Calu3 (cell line): Measurements from ENCODE around the gene SNORC. TPM values are rescaled to one million over a fixed set of nuclear protein-coding genes. Genes with fewer than 3 reads are reported as not detected.

Source experiments
- BruUV-seq: library from RNA; stranded (reverse); fragments of 400-500 nt; replicated peaks from 2 replicates; lab custom pipeline; 2021; lab: Mats Ljungman, UMichigan
- CTCF ChIA-PET: fragments of 300-600 bp; sonication (Branson Sonifier 250); formaldehyde crosslinking; loops from one replicate; lab custom pipeline; 2022; ENCODE audit warnings: antibody characterized with exemption; lab: Charles Lee
- DNase-seq: peaks from one replicate; pipeline ENCODE4 v3.0.0; 2022
- H3K27ac Mint-ChIP-seq: one replicate; pipeline ENCODE4 v1.8.0; 2022; ENCODE audit warnings: mixed read lengths; ENCODE audit not compliant: unreplicated experiment
- H3K27me3 Mint-ChIP-seq: one replicate; pipeline ENCODE4 v1.8.0; 2022; ENCODE audit warnings: mixed read lengths; ENCODE audit not compliant: unreplicated experiment
- H3K36me3 Mint-ChIP-seq: one replicate; pipeline ENCODE4 v1.8.0; 2022; ENCODE audit warnings: mild to moderate bottlenecking, moderate library complexity, mixed read lengths; ENCODE audit not compliant: insufficient read depth, unreplicated experiment
- H3K4me1 Mint-ChIP-seq: one replicate; pipeline ENCODE4 v1.8.0; 2022; ENCODE audit warnings: mild to moderate bottlenecking, low read depth, mixed read lengths; ENCODE audit not compliant: unreplicated experiment
- H3K4me3 Mint-ChIP-seq: one replicate; pipeline ENCODE4 v1.8.0; 2022; ENCODE audit warnings: mild to moderate bottlenecking, low read depth, moderate library complexity, mixed read lengths; ENCODE audit not compliant: unreplicated experiment
- H3K9me3 Mint-ChIP-seq: one replicate; pipeline ENCODE4 v1.8.0; 2022; ENCODE audit warnings: low read depth, mixed read lengths; ENCODE audit not compliant: unreplicated experiment
- intact Hi-C: fragments of 100-400 bp; cut with micrococcal nuclease; formaldehyde crosslinking; loops from one replicate; pipeline ENCODE4 v1.10.0; 2022; ENCODE audit not compliant: unreplicated experiment
- total RNA-seq: library from RNA; stranded (reverse); gene quantifications from 2 replicates; pipeline ENCODE4 v1.2.3, GENCODE V29; 2022
- TF ChIP-seq, protein P1 (sequence below): fragments of 200-600 bp; IDR thresholded peaks from one replicate; pipeline ENCODE4 v1.8.0; 2022; ENCODE audit warnings: antibody characterized with exemption; ENCODE audit not compliant: unreplicated experiment

SNORC gene
- total RNA-seq, 1 experiment from 2014 or later: 4.3 TPM

DNA sequence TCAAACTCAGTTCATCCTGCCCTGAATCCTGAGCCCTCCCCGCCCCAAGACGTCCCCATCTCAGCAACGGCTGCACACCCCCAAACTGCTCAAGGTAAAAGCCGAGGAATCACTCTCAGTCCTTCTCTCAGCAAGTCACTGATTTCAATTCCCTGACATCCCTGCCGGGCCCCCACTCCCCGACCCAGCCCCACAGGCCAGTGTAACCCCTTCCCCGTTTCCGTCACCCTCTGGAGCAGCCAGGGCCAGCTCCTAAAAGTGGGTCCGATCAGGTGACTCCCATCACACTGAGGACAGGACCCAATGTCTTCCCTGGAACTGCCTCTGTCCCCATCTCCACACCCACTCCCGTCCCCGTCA, 20.5 kb downstream of the SNORC start:
- TF ChIP-seq, protein P1, sequence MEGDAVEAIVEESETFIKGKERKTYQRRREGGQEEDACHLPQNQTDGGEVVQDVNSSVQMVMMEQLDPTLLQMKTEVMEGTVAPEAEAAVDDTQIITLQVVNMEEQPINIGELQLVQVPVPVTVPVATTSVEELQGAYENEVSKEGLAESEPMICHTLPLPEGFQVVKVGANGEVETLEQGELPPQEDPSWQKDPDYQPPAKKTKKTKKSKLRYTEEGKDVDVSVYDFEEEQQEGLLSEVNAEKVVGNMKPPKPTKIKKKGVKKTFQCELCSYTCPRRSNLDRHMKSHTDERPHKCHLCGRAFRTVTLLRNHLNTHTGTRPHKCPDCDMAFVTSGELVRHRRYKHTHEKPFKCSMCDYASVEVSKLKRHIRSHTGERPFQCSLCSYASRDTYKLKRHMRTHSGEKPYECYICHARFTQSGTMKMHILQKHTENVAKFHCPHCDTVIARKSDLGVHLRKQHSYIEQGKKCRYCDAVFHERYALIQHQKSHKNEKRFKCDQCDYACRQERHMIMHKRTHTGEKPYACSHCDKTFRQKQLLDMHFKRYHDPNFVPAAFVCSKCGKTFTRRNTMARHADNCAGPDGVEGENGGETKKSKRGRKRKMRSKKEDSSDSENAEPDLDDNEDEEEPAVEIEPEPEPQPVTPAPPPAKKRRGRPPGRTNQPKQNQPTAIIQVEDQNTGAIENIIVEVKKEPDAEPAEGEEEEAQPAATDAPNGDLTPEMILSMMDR: no peak
- no peaks in the 10 kb centered on the region for H3K27me3 Mint-ChIP-seq
- no peak overlapping the region for H3K4me3 Mint-ChIP-seq
- CTCF ChIA-PET: interaction anchor here (0.9 kb wide), 1 partner anchor 361 kb away, joined by 3 read pairs; the partner anchor contains the start of gene ATG16L1
- DNase-seq: no peak
- intact Hi-C loops: no loop called here
- no peaks in the 10 kb centered on the region for H3K9me3 Mint-ChIP-seq
- H3K27ac Mint-ChIP-seq: peak overlapping the region; percentile 16
- no TSS peak for BruUV-seq
- peaks cover 19% of the 10 kb centered on the region for H3K4me1 Mint-ChIP-seq
- H3K36me3 Mint-ChIP-seq: peaks cover 9% of the 10 kb centered on the region

DNA sequence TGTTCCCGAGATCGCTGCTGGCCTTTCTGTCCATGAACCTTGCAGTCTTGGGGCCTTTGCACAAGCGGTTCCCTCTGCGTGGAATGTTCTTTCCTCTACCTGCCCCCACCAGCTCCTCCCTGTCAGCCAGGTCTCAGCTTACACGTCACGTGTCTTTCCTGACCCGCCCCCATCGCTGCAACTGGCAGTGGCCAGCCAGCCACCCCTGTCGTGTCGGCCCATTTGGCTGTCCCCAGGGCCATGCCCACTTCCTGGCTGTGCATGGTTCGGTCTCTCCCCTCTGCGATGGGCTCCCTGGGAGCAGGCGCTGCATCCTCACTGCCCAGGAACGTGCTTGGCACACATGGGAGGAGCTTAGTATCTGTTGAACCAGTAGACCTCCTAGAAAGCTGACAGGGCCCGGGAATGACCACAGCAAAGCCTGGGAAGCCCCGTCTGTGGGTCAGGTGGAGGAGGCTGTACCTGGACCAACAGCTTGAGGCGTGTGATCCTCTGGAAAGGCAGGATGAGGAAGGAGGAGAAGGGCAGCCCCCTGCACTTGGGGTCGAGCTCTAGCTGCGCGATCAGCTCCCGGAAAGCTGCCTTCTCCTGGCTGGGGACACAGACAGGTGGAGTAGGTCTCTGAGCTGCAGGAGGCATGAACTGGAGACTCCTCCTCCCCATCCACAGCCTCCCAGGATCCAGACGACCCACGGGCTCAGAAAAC, 21.0 kb downstream of the SNORC start:
- Mint-ChIP-seq H3K27ac (peak overlapping the region; percentile 16), H3K4me1 (peaks cover 14% of the 10 kb centered on the region), H3K36me3 (peaks cover 7% of the 10 kb centered on the region), H3K4me3 (no peak overlapping the region), H3K9me3 (no peaks in the 10 kb centered on the region), H3K27me3 (no peaks in the 10 kb centered on the region)
- BruUV-seq: no TSS peak
- peak; percentile 59 for DNase-seq
- CTCF ChIA-PET: interaction anchor here (0.9 kb wide), 1 partner anchor 360 kb away, joined by 3 read pairs; the partner anchor contains the start of gene ATG16L1
- TF ChIP-seq, protein P1: no peak
- intact Hi-C loops: no loop called here

DNA sequence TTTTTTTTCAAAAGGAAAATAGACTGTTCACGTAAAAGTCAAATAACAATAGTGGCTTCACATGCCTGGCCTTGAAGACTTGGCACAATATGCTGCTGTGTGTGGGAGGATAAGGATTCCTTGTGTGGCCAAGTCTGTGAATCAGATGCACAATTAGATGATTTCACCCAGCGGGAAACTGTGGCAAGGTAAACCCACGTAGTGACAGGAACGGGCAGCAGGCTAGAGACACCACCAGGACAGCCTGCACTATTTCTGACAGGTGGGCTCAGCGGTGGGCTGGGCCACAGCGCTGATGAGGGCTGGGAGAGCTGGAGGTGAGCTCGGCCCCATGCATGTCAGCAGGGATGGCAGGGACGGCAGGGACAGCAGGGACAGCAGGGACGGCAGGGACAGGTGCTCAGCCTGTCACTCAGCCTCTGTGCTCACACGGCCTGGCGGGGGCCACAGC, 21.6 kb downstream of the SNORC start:
- intact Hi-C loops: no loop called here
- H3K4me1 Mint-ChIP-seq: peaks cover 10% of the 10 kb centered on the region
- no peak overlapping the region for H3K4me3 Mint-ChIP-seq
- no TSS peak for BruUV-seq
- TF ChIP-seq, protein P1: no peak
- H3K27ac Mint-ChIP-seq: peak overlapping the region; percentile 24
- CTCF ChIA-PET: no interaction called here
- DNase-seq: no peak
- H3K36me3 Mint-ChIP-seq: peaks cover 7% of the 10 kb centered on the region
- H3K9me3 Mint-ChIP-seq: no peaks in the 10 kb centered on the region
- H3K27me3 Mint-ChIP-seq: no peaks in the 10 kb centered on the region

DNA sequence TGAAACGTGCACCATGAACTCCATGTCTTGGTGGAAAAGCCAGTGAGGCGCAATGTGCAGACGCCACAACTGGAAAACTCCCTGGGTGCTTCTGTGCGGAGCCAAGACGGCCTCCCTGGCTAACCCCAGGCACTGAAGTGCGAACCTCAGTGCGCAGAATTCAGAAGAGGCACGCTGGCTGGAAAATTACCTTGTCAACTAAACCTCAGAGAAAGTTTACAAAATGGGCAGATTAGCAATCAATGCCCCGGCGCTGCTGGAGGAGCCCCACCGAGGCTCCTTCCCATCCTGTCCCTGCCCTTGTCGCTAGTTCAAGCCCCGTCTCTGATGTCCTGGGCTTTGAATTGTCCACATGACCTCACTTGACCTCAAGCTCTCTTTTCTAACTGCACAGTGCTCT, 22.2 kb downstream of the SNORC start:
- Mint-ChIP-seq H3K4me3 (no peak overlapping the region), H3K9me3 (no peaks in the 10 kb centered on the region), H3K4me1 (peaks cover 10% of the 10 kb centered on the region), H3K27ac (peak overlapping the region; percentile 24), H3K36me3 (peaks cover 7% of the 10 kb centered on the region), H3K27me3 (no peaks in the 10 kb centered on the region)
- BruUV-seq: no TSS peak
- intact Hi-C loops: no loop called here
- DNase-seq: no peak
- TF ChIP-seq, protein P1: no peak
- CTCF ChIA-PET: no interaction called here
